Measurements from ENCODE around the gene PITPNM2. TPM values are rescaled to one million over a fixed set of nuclear protein-coding genes. Genes with fewer than 3 reads are reported as not detected.

The PITPNM2 gene
- total RNA-seq: 12.5 TPM

GRCh38 chr12:123150744-123151456, at the start of gene PITPNM2:
PITPNM2 (minus strand) TSS chr12:123151090; CDS start chr12:123034590, 116,500 bp downstream.

Other genes starting within 250 kb of the PITPNM2 start
- 10.9 TPM for gene ABCB9, start 184.6 kb downstream of the PITPNM2 start, total RNA-seq
- 14.2 TPM for gene OGFOD2, start 175.8 kb downstream of the PITPNM2 start, total RNA-seq
- gene ARL6IP4, start 170.4 kb downstream of the PITPNM2 start, total RNA-seq: 101 TPM
- gene MPHOSPH9, start 82.1 kb upstream of the PITPNM2 start, total RNA-seq: 62.6 TPM
- gene MTRFR, start 82.3 kb upstream of the PITPNM2 start, total RNA-seq: 10.7 TPM
- 59.3 TPM for gene CDK2AP1, start 120.8 kb upstream of the PITPNM2 start, total RNA-seq
- 18.9 TPM for gene SBNO1, start 213.8 kb upstream of the PITPNM2 start, total RNA-seq
- gene KMT5A, start 233.0 kb upstream of the PITPNM2 start, total RNA-seq: 31.5 TPM

All from metanephros (tissue), 1 donor.